GM18861 (cell line): ENCODE results near the gene SCGB1A1.

Experiments used
- ATAC-seq: cut with Tn5 transposase; IDR thresholded peaks from one replicate; pipeline ENCODE4 v1.9.1; 2021; ENCODE audit not compliant: unreplicated experiment

SCGB1A1 gene

GRCh38 chr11:62420882-62421281 lies 2.0 kb downstream of the SCGB1A1 start:
- no peak for ATAC-seq

DNA sequence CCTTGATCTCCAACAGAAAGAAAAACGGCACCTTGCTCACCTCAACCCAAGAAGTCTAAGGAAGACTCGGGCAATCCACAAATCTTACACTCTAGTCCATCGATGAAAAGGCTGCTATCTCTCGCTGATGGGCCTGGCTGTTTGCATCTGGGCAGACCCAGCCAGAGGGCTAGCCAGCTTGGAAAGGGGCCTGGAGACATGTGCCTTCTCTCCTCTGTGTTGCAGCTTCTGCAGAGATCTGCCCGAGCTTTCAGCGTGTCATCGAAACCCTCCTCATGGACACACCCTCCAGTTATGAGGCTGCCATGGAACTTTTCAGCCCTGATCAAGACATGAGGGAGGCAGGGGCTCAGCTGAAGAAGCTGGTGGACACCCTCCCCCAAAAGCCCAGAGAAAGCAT lies 3.2 kb downstream of the SCGB1A1 start:
- ATAC-seq = no peak

GRCh38 chr11:62423012-62423411 lies 4.2 kb downstream of the SCGB1A1 start:
- ATAC-seq = no peak

GRCh38 chr11:62427630-62428233 lies 8.9 kb downstream of the SCGB1A1 start:
- no peak for ATAC-seq

- ATAC-seq = no peak
These were observed 10.2 kb downstream of the SCGB1A1 start for GRCh38 chr11:62428871-62429560.

DNA sequence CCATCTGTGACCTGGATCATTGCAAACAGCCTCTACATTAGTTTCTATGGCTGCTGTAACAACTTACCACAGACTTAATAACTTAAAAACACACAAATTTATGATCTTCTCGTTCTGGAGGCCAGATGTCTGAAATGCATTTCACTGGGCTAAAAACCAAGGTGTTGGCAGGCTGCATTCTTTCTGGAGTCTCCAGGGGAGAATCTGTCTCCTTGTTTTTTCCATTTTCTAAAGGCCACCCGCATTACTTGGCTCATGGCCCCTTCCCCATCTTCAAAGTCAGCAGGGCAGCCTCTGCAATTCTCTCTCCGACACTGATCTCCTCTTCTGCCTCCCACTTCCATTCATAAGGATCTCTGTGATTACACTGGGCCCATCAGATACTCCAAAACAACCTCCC lies 11.6 kb downstream of the SCGB1A1 start:
- no peak for ATAC-seq

DNA sequence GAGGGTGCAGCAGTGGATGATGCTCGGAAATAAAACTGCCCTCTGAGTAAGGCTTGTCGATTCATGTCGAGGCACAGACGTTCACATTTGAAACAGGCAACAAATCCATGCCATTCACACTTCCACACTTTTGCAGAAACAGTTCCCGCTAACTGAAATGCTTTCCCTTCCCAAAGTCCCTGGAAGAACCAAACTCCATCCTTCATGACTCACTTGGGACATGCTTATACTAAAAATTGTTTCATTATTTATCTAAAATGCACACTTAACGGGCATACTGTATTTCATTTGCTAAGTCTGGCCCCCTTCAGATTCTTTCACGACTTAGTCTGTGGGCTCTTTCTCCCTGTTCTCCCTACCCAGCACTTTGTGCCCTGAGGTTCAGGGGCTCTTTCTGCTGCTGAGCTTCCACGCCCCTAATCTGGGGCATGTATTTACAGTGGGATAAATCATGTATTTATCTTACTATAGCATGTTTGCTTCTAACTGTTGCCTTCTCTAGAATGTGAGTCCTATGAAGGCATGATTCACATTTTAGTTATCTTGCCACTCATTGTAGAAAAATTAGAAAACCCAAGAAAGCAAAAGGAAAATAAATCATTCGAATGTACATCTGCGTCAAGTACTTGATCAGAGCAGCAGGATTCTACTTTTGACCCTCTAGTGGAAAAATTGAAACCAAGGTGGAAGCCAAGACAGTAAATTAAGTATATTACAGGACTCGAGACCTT lies 12.5 kb downstream of the SCGB1A1 start:
- no peak for ATAC-seq

- ATAC-seq = no peak
These were observed 13.9 kb downstream of the SCGB1A1 start for GRCh38 chr11:62432695-62433094.

GRCh38 chr11:62433141-62433903 lies 14.5 kb downstream of the SCGB1A1 start:
- ATAC-seq = no peak

DNA sequence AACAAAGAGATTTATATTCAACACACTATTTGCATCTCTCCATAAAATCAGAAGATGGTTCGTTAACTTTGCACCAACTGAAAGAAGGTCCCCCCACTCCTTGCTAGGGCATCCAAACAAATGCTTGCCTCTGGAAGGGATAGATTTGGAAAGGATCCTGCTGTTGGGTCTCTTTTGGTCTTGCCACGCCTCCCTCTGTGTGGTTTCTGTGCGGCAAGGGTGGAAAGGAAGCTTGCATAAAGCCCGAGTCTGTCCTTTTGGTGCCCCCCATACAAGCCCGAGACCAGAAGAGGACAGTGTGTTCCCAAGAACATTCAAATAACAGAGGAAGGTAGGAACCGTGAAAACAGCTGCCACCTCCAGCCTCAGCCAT lies 15.1 kb downstream of the SCGB1A1 start:
- no peak for ATAC-seq

DNA sequence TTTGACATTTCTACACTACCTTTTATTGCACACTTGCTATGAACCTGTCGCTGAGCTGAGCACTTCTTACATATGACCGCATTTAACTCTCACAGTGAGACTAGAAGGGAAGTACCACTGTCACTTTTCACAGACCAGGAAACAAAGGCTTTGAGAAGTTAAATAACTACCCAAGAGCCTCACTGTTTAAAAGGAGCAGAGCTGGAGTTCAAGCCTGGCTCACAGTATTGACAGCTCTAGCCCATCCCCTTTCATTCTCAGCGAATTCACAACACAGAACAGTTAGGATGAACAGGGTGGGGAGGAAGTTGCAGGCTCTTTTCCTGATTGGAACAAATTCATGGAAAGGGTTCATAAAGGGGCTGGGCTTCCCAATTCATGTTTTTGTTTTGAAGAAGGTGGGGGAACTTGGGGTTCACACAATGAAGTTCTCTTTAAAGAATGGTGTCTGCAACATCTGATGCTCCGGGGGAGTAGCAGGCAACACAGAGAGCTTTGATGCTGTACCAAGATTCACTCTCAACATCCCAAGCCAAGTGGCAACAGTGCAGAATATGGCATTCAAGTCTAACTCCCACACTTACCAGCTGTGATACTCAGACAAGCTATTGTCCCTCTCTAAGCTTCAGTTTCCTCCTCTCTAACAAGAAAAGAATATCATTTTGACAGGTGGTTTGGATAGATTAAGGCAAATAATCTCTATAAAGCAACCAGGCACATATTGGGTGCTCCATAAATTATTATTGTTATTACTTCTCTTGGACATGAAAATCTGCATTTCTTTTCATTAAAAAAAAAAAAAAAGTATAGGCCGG lies 17.2 kb downstream of the SCGB1A1 start:
- no peak for ATAC-seq

- no peak for ATAC-seq
These were observed 18.8 kb downstream of the SCGB1A1 start for GRCh38 chr11:62437616-62438015.

DNA sequence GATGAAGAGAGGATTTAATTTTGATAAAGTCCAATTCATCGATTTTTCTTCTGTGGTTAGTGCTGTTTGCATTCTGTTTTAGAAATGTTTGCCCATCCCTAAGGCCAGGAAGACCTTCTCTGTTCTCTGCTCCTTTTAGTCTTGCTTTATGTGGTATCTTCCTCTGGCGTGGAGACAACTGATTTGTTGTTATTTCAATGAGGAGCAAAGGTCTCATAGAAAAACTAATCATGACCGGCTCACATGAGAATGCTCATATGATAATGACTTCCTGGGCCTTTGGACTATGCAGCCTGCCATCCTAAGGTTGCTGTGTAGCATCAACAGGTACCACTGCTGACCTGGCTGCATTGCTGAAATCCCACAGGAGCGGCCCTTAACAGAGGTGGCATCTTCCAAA lies 19.8 kb downstream of the SCGB1A1 start:
- no peak for ATAC-seq

- no peak for ATAC-seq
These were observed 21.2 kb downstream of the SCGB1A1 start for GRCh38 chr11:62439785-62440602.

DNA sequence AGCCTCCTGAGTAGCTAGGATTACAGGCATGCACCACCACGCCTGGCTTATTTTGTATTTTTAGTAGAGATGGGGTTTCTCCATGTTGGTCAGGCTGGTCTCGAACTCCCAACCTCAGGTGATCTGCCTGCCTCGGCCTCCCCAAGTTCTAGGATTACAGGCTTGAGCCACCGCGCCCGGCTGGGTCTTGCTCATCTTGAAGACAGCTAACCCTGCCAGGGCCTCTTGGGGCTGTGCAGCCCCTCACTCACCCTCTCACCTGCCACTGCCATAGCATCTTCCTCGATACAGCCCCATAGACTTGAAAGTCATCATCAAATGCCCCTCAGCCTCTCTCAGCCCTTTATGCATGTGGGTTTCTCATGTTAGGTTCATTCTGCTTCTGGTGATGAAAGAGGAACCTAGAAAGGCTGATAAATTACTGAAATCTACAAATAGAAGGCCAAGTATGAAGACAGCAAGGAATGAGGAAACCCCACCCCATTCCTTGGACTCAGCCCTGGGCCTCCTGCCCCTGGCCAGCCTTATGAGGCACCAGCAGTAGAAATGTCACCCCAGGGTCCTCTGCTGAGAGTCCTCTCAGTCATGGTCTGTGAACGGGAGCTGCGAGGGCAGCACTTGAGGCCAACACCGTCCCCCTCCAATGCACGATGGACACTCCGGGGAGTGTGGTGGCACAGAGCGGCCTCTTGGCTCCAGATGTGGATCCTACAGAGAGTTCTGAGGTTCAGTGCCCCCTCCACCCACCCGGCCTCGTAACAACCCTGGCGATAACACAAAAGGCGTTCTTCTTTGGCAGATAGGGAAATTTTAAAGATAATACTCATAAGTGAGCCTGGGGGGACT lies 24.8 kb downstream of the SCGB1A1 start:
- no peak for ATAC-seq

DNA sequence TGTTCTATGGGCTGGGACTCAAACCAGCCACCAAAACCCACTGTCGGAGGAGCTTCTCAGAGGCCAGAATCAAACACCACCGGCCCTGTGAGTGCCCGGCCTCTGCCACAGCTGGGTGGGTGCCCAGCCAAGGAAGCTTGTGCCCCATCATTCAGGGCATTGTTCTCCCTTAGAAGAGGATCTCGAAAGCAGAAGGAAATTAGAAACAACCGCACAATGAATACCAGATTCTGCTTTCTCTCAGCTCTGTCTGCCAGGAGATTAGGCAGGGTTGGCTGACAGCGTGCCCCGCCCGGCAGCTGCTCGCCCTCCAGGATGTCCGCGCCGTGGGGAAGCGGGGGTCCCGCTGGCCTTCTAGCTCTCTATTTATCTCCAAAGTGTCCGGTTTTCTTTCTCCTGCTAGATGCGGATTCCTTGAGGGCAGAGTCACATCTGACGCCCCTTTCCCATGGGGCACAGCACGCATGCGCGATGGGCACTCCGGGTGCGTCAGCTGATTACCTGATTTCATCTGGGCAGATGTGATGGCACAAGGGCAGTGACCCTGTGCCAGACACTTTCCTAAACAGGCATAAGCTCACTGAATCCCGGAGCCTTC lies 25.5 kb downstream of the SCGB1A1 start:
- no peak for ATAC-seq

GRCh38 chr11:62444835-62445234 lies 26.0 kb downstream of the SCGB1A1 start:
- ATAC-seq = no peak

- ATAC-seq = no peak
These were observed 26.5 kb downstream of the SCGB1A1 start for GRCh38 chr11:62445314-62445740.

DNA sequence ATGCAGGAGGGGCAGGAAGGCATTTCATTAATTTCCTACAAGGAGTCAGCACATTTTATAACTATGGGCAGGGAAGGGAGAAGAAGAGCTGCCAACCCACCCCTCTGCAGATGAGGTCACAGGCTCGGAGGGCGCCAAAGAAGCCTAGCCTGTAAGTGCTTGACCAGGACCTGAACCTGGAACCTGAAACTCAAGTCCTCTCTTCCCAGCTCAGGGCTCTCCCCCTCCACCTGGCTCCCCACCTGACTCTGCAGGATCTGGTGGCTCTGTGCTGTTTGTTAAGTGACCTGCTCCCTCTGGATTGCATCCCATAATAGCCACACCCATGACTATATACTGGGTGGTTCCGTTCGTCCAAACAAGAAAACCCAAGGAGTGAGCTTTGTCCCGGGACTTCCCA lies 27.3 kb downstream of the SCGB1A1 start:
- no peak for ATAC-seq
